Stimulated activated CD4-positive, alpha-beta T cell treated with anti-CD3 and anti-CD28 coated beads, TNF-alpha, amount 100 ng/mL, for 4 hours (primary cell): ENCODE data around the gene TFF3.
A peak's percentile ranks its signal among the peaks of the same experiment; 100 is the strongest.

Experiments
- DNase-seq, 3 experiments: peaks; one replicate each; pipeline ENCODE4 v3.0.0-alpha.2; 2020; ENCODE audit warnings: low read depth in 3 of 3

Gene TFF3

GRCh38 chr21:42320791-42321190 is 5.6 kb upstream of the TFF3 start:
- DNase-seq = no peak

DNA sequence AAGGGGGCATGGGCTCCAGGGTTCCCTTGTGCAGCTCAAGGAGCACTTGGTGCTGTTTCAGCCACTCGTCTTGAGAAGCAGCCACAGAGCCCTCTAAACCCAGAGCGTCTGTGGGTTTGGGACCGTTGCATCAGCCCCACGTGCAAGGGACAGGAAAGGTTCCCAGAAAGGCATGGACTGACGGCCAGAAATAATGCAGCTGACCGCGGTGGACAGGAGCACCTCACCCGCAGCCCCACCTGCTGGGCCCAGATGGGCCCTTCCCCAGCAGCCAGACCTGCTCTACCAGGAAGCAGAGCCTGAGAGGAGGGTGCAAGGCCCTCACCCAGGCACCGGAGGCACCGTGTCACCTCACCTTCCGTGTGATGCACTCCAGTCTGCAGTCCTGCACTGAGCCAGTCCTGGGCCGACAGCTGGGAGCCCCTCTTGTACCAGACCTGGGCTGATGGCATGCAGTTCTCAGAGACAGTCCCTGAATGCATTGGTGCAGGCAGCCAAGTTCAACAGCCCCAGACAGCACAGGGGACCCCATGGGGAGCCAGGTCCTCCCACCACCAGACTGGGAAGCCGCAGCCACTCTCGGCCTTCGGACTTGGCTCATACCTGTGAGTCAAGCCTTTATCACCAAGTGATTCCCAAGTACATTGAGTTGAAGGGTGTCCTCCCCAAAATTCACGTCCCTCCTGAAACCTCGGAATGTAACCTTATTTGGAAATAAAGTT is 4.8 kb upstream of the TFF3 start:
- no peak for DNase-seq

GRCh38 chr21:42319376-42319775 is 4.2 kb upstream of the TFF3 start:
- no peak for DNase-seq

- DNase-seq = no peak
Observed at GRCh38 chr21:42317826-42318746, 2.9 kb upstream of the TFF3 start.

DNA sequence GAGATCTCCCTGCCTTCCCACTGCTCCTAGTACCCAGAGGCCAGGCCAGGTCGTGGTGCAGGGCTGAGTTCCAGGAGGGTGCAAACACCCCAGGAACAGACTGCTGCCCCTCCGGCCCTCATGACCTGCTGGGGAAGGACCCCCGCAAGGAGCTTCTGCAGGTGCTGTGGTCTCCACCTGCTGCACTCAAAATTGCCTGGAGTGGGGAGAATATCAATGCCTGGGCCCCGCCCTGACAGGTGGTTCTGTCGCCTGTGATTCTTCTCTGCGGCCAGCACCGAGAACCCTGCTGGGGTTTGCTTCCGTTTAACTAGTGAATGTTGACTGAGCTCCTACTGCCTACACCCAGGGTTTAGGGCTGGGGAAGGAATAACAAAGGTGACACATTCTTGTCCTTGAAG is 2.1 kb upstream of the TFF3 start:
- no peak for DNase-seq

GRCh38 chr21:42316891-42317290 is 1.7 kb upstream of the TFF3 start:
- DNase-seq = no peak

- no peak for DNase-seq
Observed at GRCh38 chr21:42314616-42315295, 453 bp downstream of the TFF3 start.

GRCh38 chr21:42313501-42313969 is 1.7 kb downstream of the TFF3 start:
- no peak for DNase-seq

DNA sequence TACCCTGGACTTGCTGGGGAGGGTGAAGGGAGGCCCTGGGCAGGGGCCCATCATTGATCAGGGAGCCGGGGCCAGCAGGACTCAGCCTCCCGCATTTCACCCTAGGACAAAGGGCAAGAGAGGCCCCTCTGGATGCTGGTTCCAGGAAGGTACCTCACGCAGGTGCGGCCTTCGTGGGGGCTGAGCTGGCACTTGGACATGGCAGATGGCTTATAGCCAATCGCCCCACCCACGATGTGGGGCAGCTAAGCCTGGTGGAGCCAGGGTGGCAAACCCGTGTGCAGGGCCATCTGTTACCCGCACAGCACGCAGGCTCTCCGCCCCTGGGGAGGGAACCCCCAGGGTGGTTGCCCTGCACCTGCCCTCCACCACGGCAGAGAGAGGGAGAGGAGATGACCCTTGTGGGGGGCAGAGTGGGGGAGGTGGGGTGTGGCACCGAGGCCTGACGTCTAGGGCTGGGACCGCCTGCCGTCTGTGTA is 2.5 kb downstream of the TFF3 start:
- no peak for DNase-seq

GRCh38 chr21:42311816-42312625 is 3.2 kb downstream of the TFF3 start:
- no peak for DNase-seq

GRCh38 chr21:42311160-42311559 is 4.0 kb downstream of the TFF3 start:
- DNase-seq = no peak

- DNase-seq = no peak
Observed at GRCh38 chr21:42310411-42311001, 4.7 kb downstream of the TFF3 start.

DNA sequence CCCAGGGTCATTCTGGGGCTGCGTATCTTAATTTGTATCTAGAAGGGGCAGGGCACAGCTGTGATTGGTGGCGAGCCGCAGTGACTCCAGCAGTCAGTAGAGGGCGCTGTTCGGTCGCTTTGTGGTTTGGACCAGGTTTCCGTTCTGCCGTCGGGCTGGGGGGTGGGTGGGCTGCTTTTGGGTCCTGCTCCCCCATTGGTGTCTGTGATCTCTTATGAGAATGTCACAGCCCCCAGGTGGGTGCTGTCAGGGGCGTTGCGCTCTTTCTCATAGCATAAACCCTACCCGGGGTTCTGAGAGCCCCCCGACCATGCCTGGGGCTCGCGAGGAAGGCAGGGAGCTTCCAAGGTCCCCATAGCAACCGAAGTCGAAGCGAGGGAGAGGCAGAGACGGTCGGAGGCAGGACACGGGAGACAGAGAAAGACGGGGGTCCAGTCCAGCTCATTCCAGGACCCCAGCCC is 5.4 kb downstream of the TFF3 start:
- peak; percentile 45 to 52 (median 47) for DNase-seq

GRCh38 chr21:42308914-42309752 is 6.1 kb downstream of the TFF3 start:
- DNase-seq = no peak

- DNase-seq = no peak
Observed at GRCh38 chr21:42308161-42308913, 6.9 kb downstream of the TFF3 start.

DNA sequence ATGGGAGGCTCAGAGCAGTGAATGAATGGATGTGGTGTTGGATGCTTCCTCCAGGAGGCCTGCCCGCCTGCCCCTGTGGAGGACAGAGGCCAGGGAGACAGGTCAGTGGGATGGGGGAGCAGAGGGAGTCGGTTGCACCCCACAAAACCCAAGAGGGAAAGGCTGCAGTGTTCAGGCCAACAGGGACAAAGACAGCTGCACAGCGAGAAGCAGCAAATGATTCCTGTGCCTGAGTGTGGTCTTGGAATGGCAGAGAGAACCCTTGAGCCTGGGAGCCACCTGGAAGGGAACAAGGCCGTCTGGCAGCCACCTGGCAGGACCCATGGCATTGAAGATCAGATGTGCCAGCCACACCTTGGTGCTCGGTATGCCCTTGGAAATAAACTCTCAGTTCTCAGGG is 8.1 kb downstream of the TFF3 start:
- DNase-seq = no peak

DNA sequence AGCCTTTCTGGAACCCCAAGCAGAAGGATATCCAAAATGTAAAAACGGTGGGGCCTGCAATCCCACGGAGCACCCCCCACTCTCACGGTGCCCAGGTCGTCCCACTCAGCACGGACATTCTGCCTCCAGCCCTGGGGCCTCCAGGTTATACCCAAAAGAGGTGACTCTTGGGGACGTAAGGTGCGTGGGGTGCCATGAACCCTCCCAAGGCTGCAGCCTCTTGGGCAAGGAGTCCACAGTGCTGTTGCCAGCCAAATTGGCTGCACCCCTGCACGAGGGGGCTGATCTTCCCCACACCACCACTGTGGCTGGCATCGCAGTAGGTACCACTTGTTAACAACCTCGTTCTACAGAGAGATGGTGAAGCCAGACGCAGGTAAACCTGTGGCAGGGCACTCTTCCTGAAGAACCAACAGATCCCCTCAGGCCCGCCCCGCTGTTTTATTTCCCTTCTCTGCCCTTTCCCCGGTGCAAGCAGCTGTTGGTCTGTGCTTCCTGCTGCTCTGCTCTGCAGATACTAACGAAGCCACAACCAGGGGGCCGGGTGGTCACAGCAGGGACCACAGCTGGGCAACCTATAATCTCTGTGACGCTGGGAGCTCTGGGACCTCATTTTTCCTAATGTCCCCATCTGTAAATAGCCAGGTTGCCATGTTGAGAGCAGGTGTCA is 8.7 kb downstream of the TFF3 start:
- DNase-seq = no peak

DNA sequence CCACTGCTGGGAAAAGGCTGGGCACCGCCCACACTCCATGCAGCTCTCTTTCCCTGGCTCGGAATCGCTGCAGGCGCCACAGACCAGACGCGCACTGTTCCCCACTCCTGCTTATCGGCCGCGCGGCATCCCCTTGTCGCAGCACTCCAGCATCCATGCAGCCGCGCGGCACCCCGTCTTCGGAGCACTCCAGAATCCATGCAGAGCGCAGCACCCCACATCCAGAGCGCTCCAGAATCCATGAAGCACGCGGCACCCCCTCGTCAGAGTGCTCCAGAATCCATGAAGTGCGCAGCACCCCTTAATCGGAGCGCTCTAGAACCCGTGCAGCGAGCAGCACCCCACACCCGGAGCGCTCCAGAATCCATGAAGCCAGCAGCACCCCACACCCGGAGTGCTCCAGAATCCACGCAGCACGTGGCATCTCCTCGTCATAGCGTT is 9.5 kb downstream of the TFF3 start:
- DNase-seq = no peak
